ENCODE measurements around the gene PRKCZ. TPM values are rescaled to one million over a fixed set of nuclear protein-coding genes. Genes with fewer than 3 reads are reported as not detected.
A peak's percentile ranks its signal among the peaks of the same experiment; 100 is the strongest.

The PRKCZ gene
- total RNA-seq, 1 experiment from 2014 or later: 36.0 TPM

DNA sequence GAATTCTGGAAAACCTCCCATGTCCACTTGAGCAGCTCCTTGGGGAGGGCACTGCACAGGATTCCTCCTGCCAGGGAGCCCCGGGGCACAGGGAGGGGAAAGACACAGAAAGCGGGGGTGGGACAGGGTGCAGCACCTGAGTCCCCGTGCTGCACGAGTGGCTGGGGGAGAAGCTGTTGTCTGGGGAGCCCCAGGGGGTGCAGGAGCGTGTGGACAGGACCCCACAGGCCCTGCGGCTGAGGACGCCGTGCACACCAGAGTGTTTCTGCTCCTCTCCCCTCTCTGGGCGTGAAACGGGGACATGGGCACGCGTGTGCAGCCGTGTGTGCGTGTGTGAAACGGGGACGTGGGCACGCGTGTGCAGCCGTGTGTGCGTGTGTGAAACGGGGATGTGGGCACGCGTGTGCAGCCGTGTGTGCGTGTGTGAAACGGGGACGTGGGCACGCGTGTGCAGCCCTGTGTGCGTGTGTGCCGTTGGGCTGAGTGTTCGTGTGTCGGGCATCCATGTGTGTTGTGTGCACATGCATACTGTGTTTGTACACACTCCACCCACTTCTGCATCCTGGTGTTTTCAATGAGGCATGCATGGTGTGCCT lies 122.4 kb downstream of the PRKCZ start:
- Histone ChIP-seq H3K4me1 (replicated peaks; ENCODE audit: insufficient read depth) (no peaks in the 10 kb centered on the region), H2AFZ (no peak overlapping the region), H3K4me3 (no peak overlapping the region), H3K9me3 (ENCODE audit: insufficient read depth, low read depth) (no peaks in the 10 kb centered on the region), H3K79me2 (ENCODE audit: low read depth) (no peaks in the 10 kb centered on the region), H3K27me3 (ENCODE audit: insufficient read depth, low read depth) (no peaks in the 10 kb centered on the region), H3K9me2 (ENCODE audit: insufficient read depth) (no peaks in the 10 kb centered on the region), H3F3A (ENCODE audit: insufficient read depth, low read depth) (peaks cover 3% of the 10 kb centered on the region; the same call in 1 of the 2 replicates), H3K27ac (no peak overlapping the region), H3K36me3 (ENCODE audit: low read depth) (no peaks in the 10 kb centered on the region), H4K20me1 (ENCODE audit: insufficient read depth) (no peaks in the 10 kb centered on the region), H3K4me2 (no peak overlapping the region)
- intact Hi-C loops (cut with micrococcal nuclease; ENCODE audit: unreplicated experiment): no loop called here
- TF ChIP-seq EZH2 (IDR thresholded peaks at IDR 0.05; ENCODE audit: low read depth): no peak
- no peak for TF ChIP-seq CTCF (conservative IDR thresholded peaks at IDR 0.05)
- DNase-seq: no peak
- CTCF ChIA-PET: no interaction called here
- BruUV-seq (replicated peaks): no TSS peak
- POLR2A ChIA-PET (ENCODE audit: unreplicated experiment): no interaction called here

- Histone ChIP-seq H3F3A (ENCODE audit: insufficient read depth, low read depth) (peaks cover 3% of the 10 kb centered on the region; the same call in 1 of the 2 replicates), H3K4me1 (replicated peaks; ENCODE audit: insufficient read depth) (no peaks in the 10 kb centered on the region), H3K4me2 (no peak overlapping the region), H3K9me2 (ENCODE audit: insufficient read depth) (no peaks in the 10 kb centered on the region), H3K9me3 (ENCODE audit: insufficient read depth, low read depth) (no peaks in the 10 kb centered on the region), H3K36me3 (ENCODE audit: low read depth) (no peaks in the 10 kb centered on the region), H3K4me3 (no peak overlapping the region), H4K20me1 (ENCODE audit: insufficient read depth) (no peaks in the 10 kb centered on the region), H3K27ac (no peak overlapping the region), H3K27me3 (ENCODE audit: insufficient read depth, low read depth) (no peaks in the 10 kb centered on the region), H2AFZ (no peak overlapping the region), H3K79me2 (ENCODE audit: low read depth) (no peaks in the 10 kb centered on the region)
- no TSS peak for BruUV-seq (replicated peaks)
- POLR2A ChIA-PET (ENCODE audit: unreplicated experiment): interaction anchor here (0.7 kb wide), 1 partner anchor 187 kb away, joined by 3 read pairs; no protein-coding TSS in a partner anchor
- intact Hi-C loops (cut with micrococcal nuclease; ENCODE audit: unreplicated experiment): loop anchor here (1.0 kb wide), 1 partner anchor 41 kb away; no protein-coding TSS in a partner anchor
- CTCF ChIA-PET: interaction anchor here (0.5 to 1.1 kb wide), 5 partner anchors 19 to 565 kb away, joined by 3 to 7 read pairs (median 4); no protein-coding TSS in a partner anchor
- no peak for DNase-seq
- TF ChIP-seq EZH2 (IDR thresholded peaks at IDR 0.05; ENCODE audit: low read depth) (no peak), CTCF (conservative IDR thresholded peaks at IDR 0.05) (no peak)
Observed at GRCh38 chr1:2173546-2174347, 123.5 kb downstream of the PRKCZ start.

- no peaks in the 10 kb centered on the region for H3K36me3 ChIP-seq (ENCODE audit: low read depth)
- H3K4me2 ChIP-seq: no peak overlapping the region
- BruUV-seq (replicated peaks): no TSS peak
Observed at GRCh38 chr1:2174348-2175054, 124.3 kb downstream of the PRKCZ start.

More at GRCh38 chr1:2174348-2175054, 124.3 kb downstream of the PRKCZ start:
- Histone ChIP-seq H4K20me1 (ENCODE audit: insufficient read depth) (no peaks in the 10 kb centered on the region), H3F3A (ENCODE audit: insufficient read depth, low read depth) (peaks cover 3% of the 10 kb centered on the region; the same call in 1 of the 2 replicates), H3K27me3 (ENCODE audit: insufficient read depth, low read depth) (no peaks in the 10 kb centered on the region), H3K9me2 (ENCODE audit: insufficient read depth) (no peaks in the 10 kb centered on the region), H3K27ac (no peak overlapping the region), H3K4me3 (no peak overlapping the region), H3K4me1 (replicated peaks; ENCODE audit: insufficient read depth) (no peaks in the 10 kb centered on the region), H3K9me3 (ENCODE audit: insufficient read depth, low read depth) (no peaks in the 10 kb centered on the region), H2AFZ (no peak overlapping the region), H3K79me2 (ENCODE audit: low read depth) (no peaks in the 10 kb centered on the region)
- intact Hi-C loops (cut with micrococcal nuclease; ENCODE audit: unreplicated experiment): loop anchor here (1.0 kb wide), 1 partner anchor 42 kb away; no protein-coding TSS in a partner anchor
- peak; percentile 89 for TF ChIP-seq CTCF (conservative IDR thresholded peaks at IDR 0.05)
- no peak for TF ChIP-seq EZH2 (IDR thresholded peaks at IDR 0.05; ENCODE audit: low read depth)
- POLR2A ChIA-PET (ENCODE audit: unreplicated experiment): no interaction called here
- DNase-seq: peak in 1 of 2 experiments; percentile 56
- CTCF ChIA-PET: interaction anchor here (0.5 to 1.1 kb wide), 9 partner anchors 15 to 566 kb away, joined by 3 to 7 read pairs (median 4); partner anchors contain the start of genes MORN1 and RER1

All from PC-9 (cell line).